HCT116 (cell line): Measurements from ENCODE around the gene CDK2. TPM values are rescaled to one million over a fixed set of nuclear protein-coding genes. Genes with fewer than 3 reads are reported as not detected.

Experiments
- ATAC-seq: fragments of 200-7000 bp; cut with Tn5 transposase; 2 replicates; pipeline ENCODE4 v1.9.1; 2020; ENCODE audit warnings: mild to moderate bottlenecking, moderate library complexity
- BruUV-seq: library from RNA; stranded (reverse); fragments of 400-500 nt; replicated peaks from 2 replicates; lab custom pipeline; 2021; lab: Mats Ljungman, UMichigan
- CTCF ChIA-PET: fragments of 300-600 bp; sonication (Branson Sonifier 250); formaldehyde crosslinking; loops from one replicate; lab custom pipeline; 2021; ENCODE audit warnings: antibody characterized with exemption; lab: Charles Lee
- POLR2A ChIA-PET: fragments of 300-600, 350-600 bp; sonication (Branson Sonifier 250); formaldehyde crosslinking; loops from one replicate; lab custom pipeline; 2021; ENCODE audit warnings: antibody characterized with exemption; lab: Charles Lee
- RAD21 ChIA-PET, 2 experiments: fragments of 300-600 bp; sonication (Branson Sonifier 250); formaldehyde crosslinking; loops; one replicate each; lab custom pipeline; 2023; ENCODE audit warnings: low total read pairs in 2 of 2; ENCODE audit not compliant: uncharacterized antibody in 2 of 2, unreplicated experiment in 2 of 2, low non-redundant PET in 1 of 2; lab: Charles Lee
- DNase-seq: peaks from one replicate; pipeline ENCODE4 v3.0.0-alpha.2; 2010; ENCODE audit warnings: low read depth, low spot score
- H2AFZ ChIP-seq: fragments of 200-600 bp; shearing (Covaris generic), sonication (generic); 2 replicates; pipeline ENCODE4 v1.6.1; 2017; ENCODE audit warnings: low read depth, mixed run types, mixed read lengths, antibody characterized with exemption, low read length; ENCODE audit not compliant: poor library complexity, severe bottlenecking
- H3K27ac ChIP-seq: 2 replicates; pipeline ENCODE4 v1.5.1; 2012; ENCODE audit warnings: low read depth, low read length
- H3K27me3 ChIP-seq: fragments of 200-600 bp; sonication (generic); 2 replicates; pipeline ENCODE4 v1.6.1; 2016; ENCODE audit warnings: mixed run types, low read length, mixed read lengths; ENCODE audit not compliant: insufficient read depth
- H3K36me3 ChIP-seq, 2 experiments: fragments of 200-500 bp in 1 of 2; fragments of 200-600 bp in 1 of 2; sonication (Bioruptor generic) in 1 of 2; sonication (generic) in 1 of 2; 2 replicates each; pipeline versions ENCODE4 v1.5.1 to v1.6.1; 2014 to 2016; ENCODE audit warnings: low read length in 2 of 2, inconsistent platforms in 1 of 2, mixed read lengths in 1 of 2, mixed run types in 1 of 2; ENCODE audit not compliant: insufficient read depth in 2 of 2, control insufficient read depth in 1 of 2
- H3K4me1 ChIP-seq, 2 experiments: fragments of 200-600 bp in 1 of 2; sonication (generic) in 1 of 2; 2 replicates each; pipeline versions ENCODE4 v1.5.1 to v1.6.1; 2012 to 2017; ENCODE audit warnings: low read length in 2 of 2, inconsistent platforms in 1 of 2, mild to moderate bottlenecking in 1 of 2, mixed read lengths in 1 of 2, mixed run types in 1 of 2, moderate library complexity in 1 of 2; ENCODE audit not compliant: insufficient read depth in 2 of 2, control insufficient read depth in 1 of 2
- H3K4me2 ChIP-seq: fragments of 200-600 bp; sonication (generic); 2 replicates; pipeline ENCODE4 v1.6.1; 2017; ENCODE audit warnings: mixed run types, low read length, mixed read lengths
- H3K4me3 ChIP-seq, 2 experiments: fragments of 200-600 bp in 1 of 2; sonication (generic) in 1 of 2; replicated peaks in 1 of 2; 2 replicates each; pipeline ENCODE4 v1.5.1; 2011 to 2016; ENCODE audit warnings: low read length in 2 of 2, control low read depth in 1 of 2, low read depth in 1 of 2, mild to moderate bottlenecking in 1 of 2, mixed read lengths in 1 of 2, mixed run types in 1 of 2
- H3K79me2 ChIP-seq: fragments of 200-600 bp; sonication (generic); 2 replicates; pipeline ENCODE4 v1.6.1; 2017; ENCODE audit warnings: mild to moderate bottlenecking, mixed run types, low read length, moderate library complexity, mixed read lengths; ENCODE audit not compliant: insufficient read depth
- H3K9ac ChIP-seq: fragments of 200-600 bp; sonication (generic); 2 replicates; pipeline ENCODE4 v1.6.1; 2016; ENCODE audit warnings: low read length, mixed read lengths
- H3K9me2 ChIP-seq: fragments of 200-600 bp; sonication (generic), shearing (Covaris generic); 2 replicates; pipeline ENCODE4 v1.6.1; 2017; ENCODE audit warnings: mixed run types, mild to moderate bottlenecking, moderate library complexity; ENCODE audit not compliant: insufficient read depth
- H3K9me3 ChIP-seq, 2 experiments: fragments of 200-500 bp in 1 of 2; fragments of 200-600 bp in 1 of 2; sonication (Bioruptor generic) in 1 of 2; sonication (generic) in 1 of 2; 2 replicates each; pipeline ENCODE4 v1.6.1; 2014 to 2017; ENCODE audit warnings: low read length in 2 of 2, mixed read lengths in 2 of 2, inconsistent platforms in 1 of 2, low read depth in 1 of 2, mild to moderate bottlenecking in 1 of 2, mixed run types in 1 of 2, moderate library complexity in 1 of 2; ENCODE audit not compliant: control insufficient read depth in 1 of 2, insufficient read depth in 1 of 2
- H4K20me1 ChIP-seq: fragments of 200-600 bp; sonication (generic), shearing (Covaris generic); 2 replicates; pipeline ENCODE4 v1.6.1; 2017; ENCODE audit warnings: mixed run types, mild to moderate bottlenecking, moderate library complexity; ENCODE audit not compliant: insufficient read depth
- CBX3 ChIP-seq: IDR thresholded peaks from 2 replicates; pipeline ENCODE4 v1.6.1; 2012; ENCODE audit warnings: low read depth
- EGR1 ChIP-seq: IDR thresholded peaks from 2 replicates; pipeline ENCODE4 v1.6.1; 2012; ENCODE audit warnings: low read depth
- EZH2 ChIP-seq: fragments of 200-600 bp; sonication (generic); IDR thresholded peaks from 2 replicates; pipeline ENCODE4 v1.6.1; 2017; ENCODE audit warnings: antibody characterized with exemption, mixed run types
- EZH2phosphoT487 ChIP-seq: fragments of 200-600 bp; IDR thresholded peaks from 2 replicates; pipeline ENCODE4 v1.6.1; 2018; ENCODE audit warnings: antibody characterized with exemption, borderline replicate concordance
- POLR2A ChIP-seq: IDR thresholded peaks from 2 replicates; pipeline ENCODE4 v1.7.0; 2011; ENCODE audit warnings: borderline replicate concordance; ENCODE audit not compliant: insufficient read depth, insufficient read length; ENCODE audit errors: extremely low read depth
- SP1 ChIP-seq: IDR thresholded peaks from 2 replicates; pipeline ENCODE4 v1.6.1; 2012; ENCODE audit warnings: low read depth
- YY1 ChIP-seq: IDR thresholded peaks from 2 replicates; pipeline ENCODE4 v1.6.1; 2011; ENCODE audit warnings: low read length, low read depth, moderate library complexity, mild to moderate bottlenecking; ENCODE audit not compliant: insufficient replicate concordance; ENCODE audit errors: extremely low read depth
- ZNF274 ChIP-seq: fragments of 200-500 bp; sonication (Bioruptor generic); IDR thresholded peaks from 2 replicates; pipeline ENCODE4 v1.6.1; 2014; ENCODE audit warnings: mild to moderate bottlenecking, low read depth, low read length, inconsistent platforms
- intact Hi-C: fragments of 100-400 bp; cut with micrococcal nuclease; formaldehyde crosslinking; loops from 2 replicates; pipeline ENCODE4 v1.10.0; 2022
- total RNA-seq: library from RNA; stranded (reverse); gene quantifications from one replicate; pipeline ENCODE4 v1.2.1, GENCODE V29; 2021; ENCODE audit not compliant: unreplicated experiment
- TF ChIP-seq, protein P1 (sequence below): IDR thresholded peaks from 2 replicates; pipeline ENCODE4 v1.6.1; 2012
- TF ChIP-seq, protein P2 (sequence below): IDR thresholded peaks from 2 replicates; pipeline ENCODE4 v1.6.1; 2012; ENCODE audit warnings: low read depth
- TF ChIP-seq, protein P3 (sequence below): IDR thresholded peaks from 2 replicates; pipeline ENCODE4 v1.6.1; 2011; ENCODE audit warnings: mild to moderate bottlenecking, low read length, moderate library complexity; ENCODE audit not compliant: insufficient replicate concordance; ENCODE audit errors: extremely low read depth
- TF ChIP-seq, protein P4 (sequence below): IDR thresholded peaks from 2 replicates; pipeline ENCODE4 v1.6.1; 2012

CDK2 gene
- total RNA-seq, 1 experiment from 2014 or later: 90.9 TPM

DNA sequence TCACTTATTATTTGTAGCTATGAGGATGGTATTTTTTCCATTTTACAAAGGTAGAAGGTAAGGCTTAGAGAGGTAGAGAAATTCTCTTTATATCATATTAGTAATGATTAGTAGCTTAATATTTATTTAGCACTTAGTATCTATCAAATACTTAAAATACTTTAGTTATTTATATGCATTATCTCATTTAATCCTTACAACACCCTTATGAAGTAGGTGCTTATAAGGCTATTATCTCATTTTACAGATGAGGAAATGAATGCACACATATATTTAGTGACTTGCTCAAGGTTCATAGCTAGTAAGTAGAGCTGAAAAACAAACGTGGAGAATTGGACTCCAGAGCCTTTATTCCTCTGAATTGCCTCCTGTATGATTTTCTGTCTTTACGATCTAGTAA, 18.2 kb downstream of the CDK2 start:
- peaks cover 12 to 16% of the 10 kb centered on the region in 2 experiments for H3K4me1 ChIP-seq
- peaks cover 0 to 13% of the 10 kb centered on the region in 2 experiments; a peak in 3 of 4 replicates for H3K36me3 ChIP-seq

DNA sequence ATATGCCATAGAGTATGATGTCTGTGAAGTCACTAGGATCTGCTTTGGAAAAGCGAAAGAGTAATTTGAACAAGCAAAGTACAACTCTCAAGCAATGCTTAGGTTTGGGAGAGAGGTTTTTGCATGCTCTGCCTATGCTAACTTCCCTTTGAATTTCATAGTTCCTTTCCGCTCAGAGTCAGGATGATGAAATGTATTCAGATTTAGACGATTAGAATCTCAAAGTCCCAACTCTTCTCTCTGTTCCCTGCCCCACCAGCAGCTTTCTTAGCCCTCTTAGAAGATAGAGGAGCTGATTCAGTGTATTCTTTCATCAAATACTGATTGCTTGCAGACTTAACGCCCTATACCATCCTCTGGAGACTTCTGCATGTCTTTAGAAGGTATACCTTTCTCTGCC, 18.7 kb downstream of the CDK2 start:
- H3K36me3 ChIP-seq: peaks cover 0 to 14% of the 10 kb centered on the region in 2 experiments; a peak in 3 of 4 replicates
- DNase-seq: no peak
- TF ChIP-seq EZH2phosphoT487 (no peak), CBX3 (no peak), YY1 (no peak), EZH2 (no peak), ZNF274 (no peak), EGR1 (no peak), SP1 (no peak)
- TF ChIP-seq, protein P1, sequence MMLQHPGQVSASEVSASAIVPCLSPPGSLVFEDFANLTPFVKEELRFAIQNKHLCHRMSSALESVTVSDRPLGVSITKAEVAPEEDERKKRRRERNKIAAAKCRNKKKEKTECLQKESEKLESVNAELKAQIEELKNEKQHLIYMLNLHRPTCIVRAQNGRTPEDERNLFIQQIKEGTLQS: no peak
- TF ChIP-seq, protein P2, sequence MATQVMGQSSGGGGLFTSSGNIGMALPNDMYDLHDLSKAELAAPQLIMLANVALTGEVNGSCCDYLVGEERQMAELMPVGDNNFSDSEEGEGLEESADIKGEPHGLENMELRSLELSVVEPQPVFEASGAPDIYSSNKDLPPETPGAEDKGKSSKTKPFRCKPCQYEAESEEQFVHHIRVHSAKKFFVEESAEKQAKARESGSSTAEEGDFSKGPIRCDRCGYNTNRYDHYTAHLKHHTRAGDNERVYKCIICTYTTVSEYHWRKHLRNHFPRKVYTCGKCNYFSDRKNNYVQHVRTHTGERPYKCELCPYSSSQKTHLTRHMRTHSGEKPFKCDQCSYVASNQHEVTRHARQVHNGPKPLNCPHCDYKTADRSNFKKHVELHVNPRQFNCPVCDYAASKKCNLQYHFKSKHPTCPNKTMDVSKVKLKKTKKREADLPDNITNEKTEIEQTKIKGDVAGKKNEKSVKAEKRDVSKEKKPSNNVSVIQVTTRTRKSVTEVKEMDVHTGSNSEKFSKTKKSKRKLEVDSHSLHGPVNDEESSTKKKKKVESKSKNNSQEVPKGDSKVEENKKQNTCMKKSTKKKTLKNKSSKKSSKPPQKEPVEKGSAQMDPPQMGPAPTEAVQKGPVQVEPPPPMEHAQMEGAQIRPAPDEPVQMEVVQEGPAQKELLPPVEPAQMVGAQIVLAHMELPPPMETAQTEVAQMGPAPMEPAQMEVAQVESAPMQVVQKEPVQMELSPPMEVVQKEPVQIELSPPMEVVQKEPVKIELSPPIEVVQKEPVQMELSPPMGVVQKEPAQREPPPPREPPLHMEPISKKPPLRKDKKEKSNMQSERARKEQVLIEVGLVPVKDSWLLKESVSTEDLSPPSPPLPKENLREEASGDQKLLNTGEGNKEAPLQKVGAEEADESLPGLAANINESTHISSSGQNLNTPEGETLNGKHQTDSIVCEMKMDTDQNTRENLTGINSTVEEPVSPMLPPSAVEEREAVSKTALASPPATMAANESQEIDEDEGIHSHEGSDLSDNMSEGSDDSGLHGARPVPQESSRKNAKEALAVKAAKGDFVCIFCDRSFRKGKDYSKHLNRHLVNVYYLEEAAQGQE: no peak

More for the DNA sequence above, 18.2 kb downstream of the CDK2 start:
- BruUV-seq: no TSS peak
- Histone ChIP-seq H4K20me1 (no peaks in the 10 kb centered on the region), H3K9me3 (no peaks in the 10 kb centered on the region), H3K4me3 (no peak overlapping the region), H3K9me2 (no peaks in the 10 kb centered on the region), H3K9ac (no peak overlapping the region), H2AFZ (no peak overlapping the region), H3K27ac (no peak overlapping the region), H3K27me3 (no peaks in the 10 kb centered on the region), H3K4me2 (no peak overlapping the region), H3K79me2 (0 out of 2 replicates have a peak, but pooled peaks cover 3% of the 10 kb centered on the region)
- DNase-seq (no peak), ATAC-seq (no peak)
- CTCF ChIA-PET: interaction anchor here (0.6 to 2.7 kb wide), 4 partner anchors 11 to 1649 kb away, joined by 3 to 17 read pairs (median 8); partner anchors contain the start of gene SUOX
- TF ChIP-seq, protein P3, sequence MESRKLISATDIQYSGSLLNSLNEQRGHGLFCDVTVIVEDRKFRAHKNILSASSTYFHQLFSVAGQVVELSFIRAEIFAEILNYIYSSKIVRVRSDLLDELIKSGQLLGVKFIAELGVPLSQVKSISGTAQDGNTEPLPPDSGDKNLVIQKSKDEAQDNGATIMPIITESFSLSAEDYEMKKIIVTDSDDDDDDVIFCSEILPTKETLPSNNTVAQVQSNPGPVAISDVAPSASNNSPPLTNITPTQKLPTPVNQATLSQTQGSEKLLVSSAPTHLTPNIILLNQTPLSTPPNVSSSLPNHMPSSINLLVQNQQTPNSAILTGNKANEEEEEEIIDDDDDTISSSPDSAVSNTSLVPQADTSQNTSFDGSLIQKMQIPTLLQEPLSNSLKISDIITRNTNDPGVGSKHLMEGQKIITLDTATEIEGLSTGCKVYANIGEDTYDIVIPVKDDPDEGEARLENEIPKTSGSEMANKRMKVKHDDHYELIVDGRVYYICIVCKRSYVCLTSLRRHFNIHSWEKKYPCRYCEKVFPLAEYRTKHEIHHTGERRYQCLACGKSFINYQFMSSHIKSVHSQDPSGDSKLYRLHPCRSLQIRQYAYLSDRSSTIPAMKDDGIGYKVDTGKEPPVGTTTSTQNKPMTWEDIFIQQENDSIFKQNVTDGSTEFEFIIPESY: no peak
- no peak for TF ChIP-seq POLR2A
- no peak for TF ChIP-seq YY1
- TF ChIP-seq ZNF274: no peak
- TF ChIP-seq, protein P4, sequence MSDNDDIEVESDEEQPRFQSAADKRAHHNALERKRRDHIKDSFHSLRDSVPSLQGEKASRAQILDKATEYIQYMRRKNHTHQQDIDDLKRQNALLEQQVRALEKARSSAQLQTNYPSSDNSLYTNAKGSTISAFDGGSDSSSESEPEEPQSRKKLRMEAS: no peak
- intact Hi-C loops: no loop called here
- RAD21 ChIA-PET: no interaction called here
- POLR2A ChIA-PET: interaction anchor here (0.9 to 1.9 kb wide), 3 partner anchors 9 to 133 kb away, joined by 3 to 11 read pairs (median 3); partner anchors contain the start of genes RAB5B and ZC3H10

More for the DNA sequence above, 18.7 kb downstream of the CDK2 start:
- Histone ChIP-seq H3K79me2 (0 out of 2 replicates have a peak, but pooled peaks cover 3% of the 10 kb centered on the region), H3K27ac (no peak overlapping the region), H3K4me1 (peaks cover 12 to 16% of the 10 kb centered on the region in 2 experiments), H3K4me3 (no peak overlapping the region), H2AFZ (no peak overlapping the region), H3K27me3 (no peaks in the 10 kb centered on the region), H3K9me3 (no peaks in the 10 kb centered on the region), H3K9ac (no peak overlapping the region), H3K9me2 (no peaks in the 10 kb centered on the region), H3K4me2 (no peak overlapping the region), H4K20me1 (no peaks in the 10 kb centered on the region)
- ChIA-PET POLR2A (interaction anchor here (0.9 to 1.9 kb wide), 3 partner anchors 9 to 133 kb away, joined by 3 to 11 read pairs (median 3); partner anchors contain the start of genes RAB5B and ZC3H10), RAD21 (no interaction called here), CTCF (interaction anchor here (1.1 to 2.7 kb wide), 3 partner anchors 11 to 248 kb away, joined by 3 to 17 read pairs (median 14); partner anchors contain the start of gene SUOX)
- BruUV-seq: no TSS peak
- intact Hi-C loops: no loop called here
- no peak for ATAC-seq
